GM18499 (cell line): Measurements from ENCODE around the gene RSPO3.
"Not testable (repeated sequence)": the region's sequence is repeated elsewhere in the genome, so short reads cannot be mapped to it uniquely, and the experiment has no call there.

Experiments used
- ATAC-seq: cut with Tn5 transposase; IDR thresholded peaks from one replicate; pipeline ENCODE4 v1.9.1; 2021; ENCODE audit warnings: moderate number of reproducible peaks; ENCODE audit not compliant: insufficient read depth, unreplicated experiment

RSPO3 gene

GRCh38 chr6:127199470-127199869 is 81.0 kb downstream of the RSPO3 start:
- ATAC-seq, result no peak

- ATAC-seq, result no peak
Observed at GRCh38 chr6:127200114-127200513, 81.6 kb downstream of the RSPO3 start.

- ATAC-seq, result no peak
Observed at GRCh38 chr6:127201321-127201720, 82.8 kb downstream of the RSPO3 start.

- ATAC-seq, result no peak
Observed at GRCh38 chr6:127202676-127203075, 84.2 kb downstream of the RSPO3 start.

GRCh38 chr6:127204281-127204680 is 85.8 kb downstream of the RSPO3 start:
- ATAC-seq, result no peak

- ATAC-seq, result no peak
Observed at GRCh38 chr6:127205036-127205435, 86.6 kb downstream of the RSPO3 start.

- no peak for ATAC-seq
Observed at GRCh38 chr6:127206531-127207095, 88.1 kb downstream of the RSPO3 start.

GRCh38 chr6:127207591-127208120 is 89.2 kb downstream of the RSPO3 start:
- ATAC-seq, result no peak

- ATAC-seq, result no peak
Observed at GRCh38 chr6:127210725-127211124, 92.3 kb downstream of the RSPO3 start.

- ATAC-seq, result no peak
Observed at GRCh38 chr6:127212376-127212775, 93.9 kb downstream of the RSPO3 start.

- ATAC-seq, result not testable (repeated sequence)
Observed at GRCh38 chr6:127214032-127214431, 95.6 kb downstream of the RSPO3 start.

- ATAC-seq, result not testable (repeated sequence)
Observed at GRCh38 chr6:127214531-127214930, 96.1 kb downstream of the RSPO3 start.

GRCh38 chr6:127215931-127216330 is 97.5 kb downstream of the RSPO3 start:
- ATAC-seq, result no peak

GRCh38 chr6:127216810-127217789 is 98.6 kb downstream of the RSPO3 start:
- ATAC-seq, result no peak

- ATAC-seq, result no peak
Observed at GRCh38 chr6:127219869-127220268, 101.4 kb downstream of the RSPO3 start.

GRCh38 chr6:127221201-127221600 is 102.7 kb downstream of the RSPO3 start:
- ATAC-seq, result no peak

GRCh38 chr6:127222418-127222817 is 103.9 kb downstream of the RSPO3 start:
- no peak for ATAC-seq

GRCh38 chr6:127225497-127225896 is 107.0 kb downstream of the RSPO3 start:
- ATAC-seq, result no peak

GRCh38 chr6:127233819-127234218 is 115.3 kb downstream of the RSPO3 start:
- ATAC-seq, result not testable (repeated sequence)

- ATAC-seq, result no peak
Observed at GRCh38 chr6:127243501-127243900, 125.0 kb downstream of the RSPO3 start.
